PC-9 (cell line): ENCODE measurements around the gene CCDC138. TPM values are rescaled to one million over a fixed set of nuclear protein-coding genes. Genes with fewer than 3 reads are reported as not detected.

ENCODE experiments used
- BruUV-seq: library from RNA; stranded (reverse); fragments of 400-500 nt; replicated peaks from 2 replicates; lab custom pipeline; 2021; lab: Mats Ljungman, UMichigan
- CTCF ChIA-PET: fragments of 300-600 bp; sonication (Branson Sonifier 250); formaldehyde crosslinking; loops from one replicate; lab custom pipeline; 2022; ENCODE audit warnings: antibody characterized with exemption; lab: Charles Lee
- POLR2A ChIA-PET: fragments of 300-600 bp; sonication (Branson Sonifier 250); formaldehyde crosslinking; loops from one replicate; lab custom pipeline; 2022; ENCODE audit warnings: antibody characterized with exemption; ENCODE audit not compliant: unreplicated experiment; lab: Charles Lee
- DNase-seq, 2 experiments: peaks; one replicate each; pipeline versions ENCODE4 v3.0.0 to v3.0.0-alpha.2; 2015 to 2022; ENCODE audit warnings: mixed read lengths in 1 of 2
- H2AFZ ChIP-seq: fragments of 200-600 bp; sonication (generic); 2 replicates; pipeline ENCODE4 v1.8.1; 2017; ENCODE audit warnings: antibody characterized with exemption
- H3F3A ChIP-seq: fragments of 200-600 bp; sonication (generic); 2 replicates; pipeline ENCODE4 v1.8.1; 2017; ENCODE audit warnings: antibody characterized with exemption, mild to moderate bottlenecking, low read depth; ENCODE audit not compliant: insufficient read depth
- H3K27ac ChIP-seq: fragments of 200-600 bp; sonication (generic); 2 replicates; pipeline ENCODE4 v1.6.1; 2016; ENCODE audit warnings: mixed run types
- H3K27me3 ChIP-seq: fragments of 200-600 bp; sonication (generic); 2 replicates; pipeline ENCODE4 v1.6.1; 2016; ENCODE audit warnings: low read depth, mixed run types; ENCODE audit not compliant: insufficient read depth
- H3K36me3 ChIP-seq: fragments of 200-600 bp; sonication (generic); 2 replicates; pipeline ENCODE4 v1.6.1; 2016; ENCODE audit warnings: low read depth, mixed run types
- H3K4me1 ChIP-seq: fragments of 200-600 bp; sonication (generic); replicated peaks from 2 replicates; pipeline ENCODE4 v1.6.1; 2016; ENCODE audit warnings: mixed run types; ENCODE audit not compliant: insufficient read depth
- H3K4me2 ChIP-seq: fragments of 200-600 bp; sonication (generic); 2 replicates; pipeline ENCODE4 v1.6.1; 2017; ENCODE audit warnings: mixed run types
- H3K4me3 ChIP-seq: fragments of 200-600 bp; sonication (generic); 2 replicates; pipeline ENCODE4 v1.6.1; 2016; ENCODE audit warnings: mixed run types
- H3K79me2 ChIP-seq: fragments of 200-600 bp; sonication (generic); 2 replicates; pipeline ENCODE4 v1.6.1; 2017; ENCODE audit warnings: low read depth, mixed run types
- H3K9me2 ChIP-seq: fragments of 200-600 bp; sonication (generic); 2 replicates; pipeline ENCODE4 v1.8.1; 2017; ENCODE audit warnings: mild to moderate bottlenecking; ENCODE audit not compliant: insufficient read depth
- H3K9me3 ChIP-seq: fragments of 200-600 bp; sonication (generic); 2 replicates; pipeline ENCODE4 v1.8.1; 2016; ENCODE audit warnings: low read depth; ENCODE audit not compliant: insufficient read depth
- H4K20me1 ChIP-seq: fragments of 200-600 bp; sonication (generic); 2 replicates; pipeline ENCODE4 v1.8.1; 2017; ENCODE audit not compliant: insufficient read depth
- EZH2 ChIP-seq: fragments of 200-600 bp; sonication (generic); IDR thresholded peaks from 2 replicates; pipeline ENCODE4 v1.8.0; 2017; ENCODE audit warnings: antibody characterized with exemption, low read depth
- intact Hi-C: fragments of 100-400 bp; cut with micrococcal nuclease; formaldehyde crosslinking; loops from one replicate; pipeline ENCODE4 v1.10.0; 2022; ENCODE audit not compliant: unreplicated experiment
- total RNA-seq: library from RNA; stranded (reverse); gene quantifications from 2 replicates; pipeline ENCODE4 v1.2.3, GENCODE V29; 2021
- TF ChIP-seq, protein P1 (sequence below): fragments of 200-600 bp; sonication (generic); conservative IDR thresholded peaks from 2 replicates; pipeline ENCODE4 v1.6.1; 2017; ENCODE audit warnings: mixed run types, antibody characterized with exemption, mild to moderate bottlenecking, moderate library complexity

The CCDC138 gene
- total RNA-seq, 1 experiment from 2014 or later, result 10.1 TPM

DNA sequence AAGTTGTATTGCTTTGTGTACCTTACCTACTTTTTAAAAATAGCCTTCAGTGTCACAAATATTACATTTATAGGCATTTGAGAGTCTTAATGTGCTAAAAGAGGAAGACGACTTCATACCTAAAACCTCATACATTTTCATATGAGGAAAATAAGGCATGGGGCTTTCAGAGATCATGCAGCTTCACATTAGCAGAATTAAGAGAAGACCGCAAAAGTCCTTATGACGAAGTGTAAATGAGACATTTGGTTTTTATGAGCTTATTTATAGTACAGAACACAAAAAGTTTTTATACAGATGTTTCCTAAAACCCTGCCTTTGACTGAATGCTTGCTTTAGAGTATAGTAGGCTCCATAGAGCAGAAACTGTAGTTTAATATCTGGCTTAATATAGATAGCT, 10.1 kb upstream of the CCDC138 start:
- Histone ChIP-seq H4K20me1 (peaks cover 8% of the 10 kb centered on the region; the same call in 1 of the 2 replicates), H3K9me3 (no peaks in the 10 kb centered on the region), H3K4me1 (no peaks in the 10 kb centered on the region), H3K27me3 (no peaks in the 10 kb centered on the region), H3K9me2 (no peaks in the 10 kb centered on the region), H3F3A (no peaks in the 10 kb centered on the region), H3K27ac (no peak overlapping the region), H3K79me2 (no peaks in the 10 kb centered on the region), H3K36me3 (peaks cover 33% of the 10 kb centered on the region), H3K4me3 (no peak overlapping the region), H3K4me2 (no peak overlapping the region), H2AFZ (no peak overlapping the region)
- POLR2A ChIA-PET, result no interaction called here
- CTCF ChIA-PET, result interaction anchor here (0.6 kb wide), 1 partner anchor 151 kb away, joined by 3 read pairs; no protein-coding TSS in a partner anchor
- DNase-seq, result no peak
- intact Hi-C loops, result no loop called here
- TF ChIP-seq EZH2, result no peak
- TF ChIP-seq, protein P1, sequence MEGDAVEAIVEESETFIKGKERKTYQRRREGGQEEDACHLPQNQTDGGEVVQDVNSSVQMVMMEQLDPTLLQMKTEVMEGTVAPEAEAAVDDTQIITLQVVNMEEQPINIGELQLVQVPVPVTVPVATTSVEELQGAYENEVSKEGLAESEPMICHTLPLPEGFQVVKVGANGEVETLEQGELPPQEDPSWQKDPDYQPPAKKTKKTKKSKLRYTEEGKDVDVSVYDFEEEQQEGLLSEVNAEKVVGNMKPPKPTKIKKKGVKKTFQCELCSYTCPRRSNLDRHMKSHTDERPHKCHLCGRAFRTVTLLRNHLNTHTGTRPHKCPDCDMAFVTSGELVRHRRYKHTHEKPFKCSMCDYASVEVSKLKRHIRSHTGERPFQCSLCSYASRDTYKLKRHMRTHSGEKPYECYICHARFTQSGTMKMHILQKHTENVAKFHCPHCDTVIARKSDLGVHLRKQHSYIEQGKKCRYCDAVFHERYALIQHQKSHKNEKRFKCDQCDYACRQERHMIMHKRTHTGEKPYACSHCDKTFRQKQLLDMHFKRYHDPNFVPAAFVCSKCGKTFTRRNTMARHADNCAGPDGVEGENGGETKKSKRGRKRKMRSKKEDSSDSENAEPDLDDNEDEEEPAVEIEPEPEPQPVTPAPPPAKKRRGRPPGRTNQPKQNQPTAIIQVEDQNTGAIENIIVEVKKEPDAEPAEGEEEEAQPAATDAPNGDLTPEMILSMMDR, result no peak
- no TSS peak for BruUV-seq

- H3K36me3 ChIP-seq, result peaks cover 23% of the 10 kb centered on the region
- no peaks in the 10 kb centered on the region for H3K9me3 ChIP-seq
- H3K9me2 ChIP-seq, result no peaks in the 10 kb centered on the region
- H3K4me1 ChIP-seq, result no peaks in the 10 kb centered on the region
- no peak overlapping the region for H3K27ac ChIP-seq
- H3F3A ChIP-seq, result no peaks in the 10 kb centered on the region; the same call in 1 of the 2 replicates
- peaks cover 8% of the 10 kb centered on the region; the same call in 1 of the 2 replicates for H4K20me1 ChIP-seq
- BruUV-seq, result no TSS peak
- H3K4me3 ChIP-seq, result no peak overlapping the region
- H3K27me3 ChIP-seq, result no peaks in the 10 kb centered on the region
- H3K79me2 ChIP-seq, result no peaks in the 10 kb centered on the region
- no peak overlapping the region for H2AFZ ChIP-seq
- CTCF ChIA-PET, result no interaction called here
- no peak for TF ChIP-seq EZH2
- TF ChIP-seq, protein P1, result no peak
- intact Hi-C loops, result no loop called here
- POLR2A ChIA-PET, result no interaction called here
- no peak for DNase-seq
- no peak overlapping the region for H3K4me2 ChIP-seq
Observed at GRCh38 chr2:108778857-108779256, 7.7 kb upstream of the CCDC138 start.

- peak overlapping the region; percentile 98 for H2AFZ ChIP-seq
- peaks cover 5% of the 10 kb centered on the region for H3K36me3 ChIP-seq
- no TSS peak for BruUV-seq
Observed at GRCh38 chr2:108786008-108786353, 590 bp upstream of the CCDC138 start.

More at GRCh38 chr2:108786008-108786353, 590 bp upstream of the CCDC138 start:
- peaks cover 17% of the 10 kb centered on the region for H3F3A ChIP-seq
- H3K9me3 ChIP-seq, result no peaks in the 10 kb centered on the region
- peak overlapping the region; percentile 99 for H3K4me2 ChIP-seq
- no peaks in the 10 kb centered on the region for H4K20me1 ChIP-seq
- H3K27ac ChIP-seq, result peak overlapping the region; percentile 36
- DNase-seq, result no peak
- no peaks in the 10 kb centered on the region for H3K27me3 ChIP-seq
- H3K79me2 ChIP-seq, result peaks cover 14% of the 10 kb centered on the region
- intact Hi-C loops, result no loop called here
- CTCF ChIA-PET, result interaction anchor here (0.5 kb wide), 1 partner anchor 124 kb away, joined by 3 read pairs; no protein-coding TSS in a partner anchor
- H3K4me1 ChIP-seq, result peaks cover 21% of the 10 kb centered on the region
- POLR2A ChIA-PET, result no interaction called here
- TF ChIP-seq, protein P1, result no peak
- no peak for TF ChIP-seq EZH2
- H3K9me2 ChIP-seq, result no peaks in the 10 kb centered on the region
- H3K4me3 ChIP-seq, result peak overlapping the region; percentile 89
